BJ (cell line): ENCODE measurements around the gene MAPK11. TPM values are rescaled to one million over a fixed set of nuclear protein-coding genes. Genes with fewer than 3 reads are reported as not detected.

Source experiments
- CTCF ChIA-PET: fragments of 350-600 bp; formaldehyde crosslinking; extraction: SDS; loops from one replicate; lab custom pipeline; 2021; ENCODE audit warnings: antibody characterized with exemption, inconsistent platforms; lab: Yijun Ruan, JAX
- POLR2A ChIA-PET: fragments of 300-600 bp; sonication (Branson Sonifier 250); formaldehyde crosslinking; extraction: SDS; loops from one replicate; lab custom pipeline; 2021; ENCODE audit warnings: antibody characterized with exemption; lab: Charles Lee
- DNase-seq: peaks from one replicate; pipeline ENCODE4 v3.0.0-alpha.2; 2011; ENCODE audit warnings: low read depth
- H3K27me3 ChIP-seq: 2 replicates; pipeline ENCODE4 v1.6.0; 2011; ENCODE audit warnings: low read length; ENCODE audit not compliant: control insufficient read depth, insufficient read depth
- H3K36me3 ChIP-seq: 2 replicates; pipeline ENCODE4 v1.5.1; 2011; ENCODE audit warnings: low read length; ENCODE audit not compliant: control insufficient read depth, insufficient read depth
- H3K4me3 ChIP-seq: 2 replicates; pipeline ENCODE4 v1.5.1; 2011; ENCODE audit warnings: low read depth, mild to moderate bottlenecking, control low read depth, low read length
- polyA plus RNA-seq: library from polyadenylated mRNA; depleted of rRNA; stranded (reverse); fragments of >200 nt; gene quantifications from 2 replicates; pipeline ENCODE4 v1.2.3, GENCODE V29; 2011
- TF ChIP-seq, protein P1 (sequence below): IDR thresholded peaks from 2 replicates; pipeline ENCODE4 v1.5.1; 2011; ENCODE audit warnings: low read depth, mild to moderate bottlenecking, control low read depth, inconsistent platforms, low read length, moderate library complexity; ENCODE audit not compliant: insufficient read depth

Gene MAPK11
- polyA plus RNA-seq, 1 experiment = 19.6 TPM

- CTCF ChIA-PET = interaction anchor here (0.9 to 7.4 kb wide), 3 partner anchors 16 to 35 kb away, joined by 3 to 36 read pairs (median 5); partner anchors contain the start of gene DENND6B
- Histone ChIP-seq H3K36me3 (peaks cover 15% of the 10 kb centered on the region), H3K4me3 (no peak overlapping the region), H3K27me3 (no peaks in the 10 kb centered on the region)
- POLR2A ChIA-PET = interaction anchor here (0.6 to 0.7 kb wide), 3 partner anchors 17 to 47 kb away, joined by 3 to 5 read pairs (median 4); partner anchors contain the start of gene MAPK11
- TF ChIP-seq, protein P1, sequence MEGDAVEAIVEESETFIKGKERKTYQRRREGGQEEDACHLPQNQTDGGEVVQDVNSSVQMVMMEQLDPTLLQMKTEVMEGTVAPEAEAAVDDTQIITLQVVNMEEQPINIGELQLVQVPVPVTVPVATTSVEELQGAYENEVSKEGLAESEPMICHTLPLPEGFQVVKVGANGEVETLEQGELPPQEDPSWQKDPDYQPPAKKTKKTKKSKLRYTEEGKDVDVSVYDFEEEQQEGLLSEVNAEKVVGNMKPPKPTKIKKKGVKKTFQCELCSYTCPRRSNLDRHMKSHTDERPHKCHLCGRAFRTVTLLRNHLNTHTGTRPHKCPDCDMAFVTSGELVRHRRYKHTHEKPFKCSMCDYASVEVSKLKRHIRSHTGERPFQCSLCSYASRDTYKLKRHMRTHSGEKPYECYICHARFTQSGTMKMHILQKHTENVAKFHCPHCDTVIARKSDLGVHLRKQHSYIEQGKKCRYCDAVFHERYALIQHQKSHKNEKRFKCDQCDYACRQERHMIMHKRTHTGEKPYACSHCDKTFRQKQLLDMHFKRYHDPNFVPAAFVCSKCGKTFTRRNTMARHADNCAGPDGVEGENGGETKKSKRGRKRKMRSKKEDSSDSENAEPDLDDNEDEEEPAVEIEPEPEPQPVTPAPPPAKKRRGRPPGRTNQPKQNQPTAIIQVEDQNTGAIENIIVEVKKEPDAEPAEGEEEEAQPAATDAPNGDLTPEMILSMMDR = no peak
- DNase-seq = no peak
Observed at GRCh38 chr22:50307890-50308596, 37.9 kb upstream of the MAPK11 start.

- ChIA-PET POLR2A (no interaction called here), CTCF (interaction anchor here (0.6 to 7.4 kb wide), 6 partner anchors 14 to 34 kb away, joined by 3 to 38 read pairs (median 17); partner anchors contain the start of gene DENND6B)
- H3K27me3 ChIP-seq = no peaks in the 10 kb centered on the region
- no peak for DNase-seq
- H3K36me3 ChIP-seq = peaks cover 18% of the 10 kb centered on the region
- H3K4me3 ChIP-seq = peak within 1 kb of the TSS; percentile 98
- TF ChIP-seq, protein P1 = no peak
Observed at GRCh38 chr22:50306753-50307749, 36.9 kb upstream of the MAPK11 start, which contains the start of gene PLXNB2. TSS of gene PLXNB2 (minus strand) at chr22:50307646. CDS start at chr22:50290584, 17,062 bp downstream.

- H3K4me3 ChIP-seq = peak overlapping the region; percentile 98
- CTCF ChIA-PET = interaction anchor here (0.7 to 7.4 kb wide), 8 partner anchors 13 to 67 kb away, joined by 3 to 38 read pairs (median 9); partner anchors contain the start of gene DENND6B
Observed at GRCh38 chr22:50305923-50306566, 35.9 kb upstream of the MAPK11 start.

DNA sequence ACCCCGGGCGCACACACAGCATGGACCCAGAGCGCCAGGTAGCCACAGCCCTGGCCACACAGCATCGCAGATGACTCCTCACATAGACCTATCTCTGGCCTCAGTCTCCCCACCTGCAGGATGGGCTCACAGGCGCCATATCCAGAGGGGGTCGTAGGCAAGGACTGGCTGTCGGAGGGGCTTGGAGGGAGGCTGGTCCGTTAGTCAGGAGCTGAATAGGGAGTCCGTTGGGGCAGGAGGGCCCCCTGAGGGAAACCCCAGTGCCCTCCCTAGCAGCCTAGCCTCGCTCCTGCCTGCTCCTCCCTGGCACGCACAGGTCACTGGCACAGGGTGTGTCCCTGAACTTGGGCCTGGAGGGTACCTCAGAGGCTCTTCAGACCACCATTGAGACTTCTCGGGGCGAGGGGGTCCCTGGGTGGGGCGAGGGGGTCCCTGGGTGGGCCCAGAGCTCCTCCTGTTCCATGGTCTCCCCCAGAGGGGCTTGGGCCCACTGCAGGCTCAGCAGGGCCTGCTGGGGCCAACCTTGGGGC lies 35.3 kb upstream of the MAPK11 start:
- ChIA-PET POLR2A (interaction anchor here (0.6 kb wide), 1 partner anchor 13 kb away, joined by 3 read pairs; no protein-coding TSS in a partner anchor), CTCF (interaction anchor here (0.7 to 7.4 kb wide), 9 partner anchors 12 to 67 kb away, joined by 3 to 38 read pairs (median 6); partner anchors contain the start of gene DENND6B)
- H3K4me3 ChIP-seq = peak overlapping the region; percentile 98
- DNase-seq = no peak
- H3K36me3 ChIP-seq = peaks cover 20% of the 10 kb centered on the region
- H3K27me3 ChIP-seq = no peaks in the 10 kb centered on the region
- TF ChIP-seq, protein P1 = no peak

More at GRCh38 chr22:50305923-50306566, 35.9 kb upstream of the MAPK11 start:
- H3K36me3 ChIP-seq = peaks cover 17% of the 10 kb centered on the region
- POLR2A ChIA-PET = interaction anchor here (0.6 kb wide), 1 partner anchor 14 kb away, joined by 3 read pairs; no protein-coding TSS in a partner anchor
- no peaks in the 10 kb centered on the region for H3K27me3 ChIP-seq
- TF ChIP-seq, protein P1 = no peak
- peak; percentile 77 for DNase-seq
